C4-2B (cell line): Measurements from ENCODE around the gene DNAJC15.

Source experiments
- CTCF ChIP-seq: fragments of 450-650 bp; conservative IDR thresholded peaks from 2 replicates; pipeline ENCODE4 v1.5.1; 2017; ENCODE audit warnings: mild to moderate bottlenecking
- ZFX ChIP-seq: fragments of 450-650 bp; IDR thresholded peaks from 2 replicates; pipeline ENCODE4 v1.6.1; 2017

DNA sequence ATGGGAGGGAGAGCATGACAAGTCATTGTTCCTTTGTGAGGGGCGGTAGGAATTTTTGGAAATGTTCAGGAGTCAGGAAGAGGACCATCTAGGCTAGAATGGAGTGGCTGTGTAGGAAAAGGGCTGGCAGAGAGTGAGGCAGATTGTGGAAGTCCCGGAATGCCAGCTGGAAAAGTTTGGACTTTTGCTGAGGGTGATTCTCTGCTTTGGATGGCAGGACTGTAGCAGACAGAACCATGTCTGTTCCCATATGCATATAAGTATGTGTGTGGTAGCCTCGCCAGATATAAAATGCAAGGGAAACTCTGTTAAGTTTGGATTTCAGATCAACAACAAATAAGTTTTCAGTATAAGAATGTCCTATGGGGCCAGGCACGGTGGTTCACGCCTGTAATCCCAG is 112.1 kb downstream of the DNAJC15 start:
- TF ChIP-seq CTCF, result no peak
- TF ChIP-seq ZFX, result no peak
